Superior temporal gyrus (tissue), 1 donor: ENCODE results near the gene TSHZ2.

Experiments used
- DNase-seq: peaks from one replicate; pipeline ENCODE4 v3.0.0-alpha.2; 2016; ENCODE audit errors: extremely low spot score

The TSHZ2 gene

DNA sequence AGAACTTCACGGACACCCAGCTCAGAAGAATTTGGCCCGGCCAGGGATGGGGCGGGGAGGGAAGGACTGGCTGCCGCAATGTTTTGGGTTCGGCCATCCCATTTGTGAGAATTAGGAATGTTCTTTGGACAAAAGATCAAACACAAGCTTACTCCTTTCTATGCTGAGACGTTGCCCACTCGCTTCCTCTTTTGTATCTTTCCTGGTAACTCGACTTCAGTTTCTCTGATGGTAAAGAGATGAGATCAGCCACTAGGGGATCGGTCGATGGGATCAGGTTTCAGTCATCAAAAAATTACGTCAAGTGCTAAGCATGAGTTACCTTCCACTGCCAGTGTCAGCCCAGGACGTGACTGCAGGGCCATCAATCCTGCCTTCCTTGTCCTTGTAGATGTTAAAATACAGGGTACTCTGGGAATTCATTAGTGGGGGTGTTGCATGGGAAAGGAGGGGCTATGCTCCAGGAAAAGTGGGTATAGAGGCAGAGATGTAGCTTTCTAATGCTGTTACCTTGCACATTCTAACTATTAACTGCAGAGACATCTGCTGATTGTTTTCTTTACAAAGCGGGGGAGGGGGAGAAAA, 190.2 kb downstream of the TSHZ2 start:
- no peak for DNase-seq

DNA sequence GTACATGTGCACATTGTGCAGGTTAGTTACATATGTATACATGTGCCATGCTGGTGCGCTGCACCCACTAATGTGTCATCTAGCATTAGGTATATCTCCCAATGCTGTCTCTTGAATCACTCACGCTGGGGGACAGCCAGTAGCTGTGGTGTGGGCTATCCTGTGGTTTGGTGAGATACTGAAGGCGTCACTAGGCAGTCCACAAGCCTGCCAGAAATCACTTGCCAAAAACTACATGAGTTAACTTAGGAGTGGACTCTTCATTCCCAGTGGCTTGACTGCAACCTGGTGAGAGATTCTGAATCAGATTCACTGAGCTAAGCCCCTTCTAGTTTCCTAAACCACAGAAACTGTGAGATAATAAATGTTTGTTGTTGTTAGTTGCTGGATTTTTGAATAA, 191.3 kb downstream of the TSHZ2 start:
- DNase-seq: no peak

DNA sequence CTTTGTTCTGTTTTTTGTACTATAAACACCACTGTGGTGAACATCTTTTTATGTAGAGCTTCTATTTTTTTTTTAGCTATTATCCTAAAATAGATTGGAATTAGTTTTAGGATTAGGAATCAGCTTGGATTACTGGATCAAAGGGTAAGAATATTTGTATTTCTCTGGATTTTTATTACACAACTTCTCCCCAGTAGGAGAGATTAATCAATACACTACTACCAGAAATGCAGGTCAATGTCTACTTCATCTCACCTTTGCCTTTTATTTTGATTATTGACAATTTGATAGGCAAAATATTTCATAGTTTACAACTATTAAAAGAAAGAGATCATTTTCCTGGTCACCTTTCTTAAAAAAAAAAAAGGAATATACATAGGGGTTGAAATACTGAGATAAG, 191.9 kb downstream of the TSHZ2 start:
- no peak for DNase-seq

DNA sequence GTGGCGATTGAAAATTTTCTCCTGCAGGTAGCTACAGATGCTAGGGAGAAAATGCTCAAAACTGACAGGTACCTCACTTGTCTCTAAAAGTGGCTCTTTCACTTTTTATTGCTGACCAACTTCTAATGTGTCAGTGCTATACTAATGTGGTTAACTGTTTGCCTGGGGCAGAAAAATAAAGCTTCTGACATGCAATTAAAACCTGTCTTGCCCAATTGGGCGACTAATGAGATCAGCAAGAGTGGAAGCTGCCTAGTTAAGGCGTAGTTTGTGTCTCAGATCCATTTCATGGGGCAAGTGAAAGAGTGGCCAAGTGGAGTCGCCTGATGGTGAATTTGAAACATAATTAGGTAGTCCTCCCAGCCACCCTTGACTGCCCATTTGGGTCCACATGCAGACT, 193.3 kb downstream of the TSHZ2 start:
- DNase-seq: no peak

DNA sequence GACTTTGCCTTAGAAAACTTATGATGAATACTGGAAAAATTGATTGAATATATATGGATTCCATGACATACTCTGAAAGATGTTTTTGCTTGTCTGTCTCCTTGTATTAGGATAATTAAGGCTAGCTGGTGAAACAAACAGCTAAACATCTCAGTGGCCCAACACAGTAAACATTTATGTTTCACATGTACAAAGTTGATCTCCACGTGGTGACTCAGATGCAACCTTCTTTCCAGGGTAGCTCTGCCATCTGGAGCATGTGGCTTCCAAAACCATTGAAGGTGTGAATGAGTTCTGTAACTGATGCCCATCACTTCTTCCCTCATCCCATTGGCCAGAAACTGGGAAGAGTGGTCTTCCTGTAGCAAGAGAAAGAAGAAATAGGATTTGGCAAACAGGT, 196.3 kb downstream of the TSHZ2 start:
- no peak for DNase-seq

DNA sequence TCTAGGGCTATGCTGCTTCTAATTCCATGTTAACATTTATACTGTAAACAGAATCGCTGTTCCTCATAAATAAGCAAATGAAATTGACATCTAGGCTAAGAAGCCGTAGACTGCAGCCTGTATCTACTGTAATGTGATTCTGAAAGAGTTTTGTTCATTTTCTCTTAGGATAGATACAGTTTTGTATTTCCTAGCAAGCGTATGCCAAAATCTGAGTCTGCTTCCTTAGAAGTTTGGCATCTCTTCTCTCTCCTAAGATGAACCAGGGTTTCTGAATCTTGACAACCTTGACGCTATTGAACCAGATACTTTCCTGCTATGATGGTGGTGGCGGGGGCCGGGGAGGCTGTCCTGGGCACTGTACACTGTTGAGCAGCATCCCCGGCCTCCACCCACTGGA, 198.0 kb downstream of the TSHZ2 start:
- no peak for DNase-seq

DNA sequence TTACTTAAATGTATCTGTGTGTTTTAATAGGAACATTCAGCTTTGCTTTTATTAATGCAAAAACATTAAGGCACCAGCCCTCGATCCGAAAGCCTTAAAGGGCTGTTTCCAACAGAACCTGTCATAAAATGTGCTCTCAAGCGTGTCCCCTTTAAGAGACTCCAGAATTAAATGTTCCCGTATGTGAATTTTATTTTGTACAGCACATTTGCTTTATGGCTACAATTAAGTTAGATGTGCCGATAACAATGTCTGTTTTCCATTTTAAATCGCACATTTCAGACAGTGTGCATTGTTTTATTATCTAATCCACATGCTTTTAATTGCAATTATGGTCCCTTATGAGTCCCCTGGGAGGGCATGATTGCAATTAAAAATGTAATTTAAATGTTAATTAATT, 198.9 kb downstream of the TSHZ2 start:
- no peak for DNase-seq

DNA sequence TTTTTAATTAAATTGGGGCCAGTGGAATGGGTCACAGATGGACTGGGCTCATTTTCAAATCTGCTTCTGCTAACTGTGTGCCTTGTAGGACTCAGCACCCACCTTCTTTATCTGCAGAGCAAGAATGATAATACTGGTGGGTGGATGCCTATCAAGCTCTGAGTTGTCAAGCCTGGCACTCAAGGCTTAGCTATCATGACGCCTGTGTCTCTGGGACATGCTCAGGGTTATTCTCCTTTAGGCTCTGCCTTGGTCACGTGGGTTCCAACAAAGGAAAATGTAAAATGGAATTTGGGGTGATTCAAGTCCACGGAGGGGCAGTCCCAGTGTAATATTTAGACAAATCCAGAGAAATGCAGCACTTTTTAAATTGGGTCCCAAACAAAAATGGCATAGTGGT, 202.3 kb downstream of the TSHZ2 start:
- no peak for DNase-seq

DNA sequence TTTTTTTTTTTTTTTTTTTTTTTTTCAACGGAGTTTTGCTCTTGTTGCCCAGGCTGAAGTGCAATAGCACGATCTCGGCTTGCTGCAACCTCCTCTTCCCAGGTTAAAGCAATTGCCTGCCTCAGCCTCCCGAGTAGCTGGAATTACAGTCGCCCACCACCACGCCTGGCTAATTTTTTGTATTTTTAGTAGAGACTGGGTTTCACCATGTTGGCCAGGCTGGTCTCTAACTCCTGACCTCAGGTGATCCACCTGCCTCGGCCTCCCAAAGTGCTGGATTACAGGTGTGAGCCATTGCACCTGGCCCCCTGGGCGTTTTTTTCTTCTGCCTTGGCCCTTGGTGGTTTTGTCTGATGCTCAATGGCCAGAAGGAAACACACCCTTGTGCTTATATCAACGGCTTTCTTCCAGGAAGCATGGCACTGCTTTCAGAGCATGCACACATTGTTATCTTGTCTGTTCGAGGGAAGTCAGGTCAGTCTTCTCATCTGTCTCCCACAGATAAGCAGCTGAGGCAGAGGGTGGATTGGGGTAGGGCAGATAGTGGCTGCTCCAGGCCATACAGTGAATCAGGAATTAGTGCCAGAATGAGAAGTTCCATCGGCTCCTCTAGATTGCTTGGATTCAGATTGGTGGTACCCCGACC, 203.1 kb downstream of the TSHZ2 start:
- DNase-seq: no peak

DNA sequence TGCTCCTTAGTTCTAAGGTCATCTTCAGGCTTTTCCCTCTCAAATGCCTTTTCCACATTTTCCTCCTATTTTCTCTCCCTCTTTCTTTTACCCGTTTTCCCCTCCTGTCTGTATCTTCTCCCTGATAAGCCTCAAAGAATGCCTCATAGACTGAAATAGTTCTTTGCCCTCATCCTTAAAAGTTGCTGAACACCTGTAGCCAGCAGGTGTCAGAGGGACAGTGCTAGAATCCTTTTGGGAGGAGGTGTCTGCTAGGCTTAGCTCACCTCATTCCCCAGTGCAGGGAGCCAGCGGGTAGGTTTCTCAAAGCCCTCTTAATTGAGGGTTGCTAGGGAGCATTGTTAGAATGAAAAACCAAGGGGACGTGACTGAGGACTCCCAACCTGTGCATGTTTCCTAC, 204.0 kb downstream of the TSHZ2 start:
- no peak for DNase-seq

DNA sequence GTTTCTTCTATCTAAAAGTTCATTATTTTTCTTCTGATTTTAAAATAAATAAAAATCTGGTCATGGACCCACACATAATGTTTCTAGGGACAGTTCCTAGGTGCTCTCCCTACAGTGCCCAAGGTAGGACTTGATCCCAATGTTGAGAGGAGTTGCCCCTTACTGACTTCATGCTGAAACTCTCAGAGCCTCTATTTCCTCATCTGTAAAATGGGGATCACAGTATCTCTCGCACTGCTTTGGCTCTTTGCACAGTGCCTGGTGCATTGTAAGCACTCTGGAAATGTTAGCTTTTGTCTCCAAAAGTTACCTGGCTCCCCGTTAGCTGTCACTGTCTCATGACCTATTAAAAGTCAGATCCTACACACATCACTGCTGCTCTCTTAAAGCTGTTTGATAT, 205.5 kb downstream of the TSHZ2 start:
- no peak for DNase-seq

DNA sequence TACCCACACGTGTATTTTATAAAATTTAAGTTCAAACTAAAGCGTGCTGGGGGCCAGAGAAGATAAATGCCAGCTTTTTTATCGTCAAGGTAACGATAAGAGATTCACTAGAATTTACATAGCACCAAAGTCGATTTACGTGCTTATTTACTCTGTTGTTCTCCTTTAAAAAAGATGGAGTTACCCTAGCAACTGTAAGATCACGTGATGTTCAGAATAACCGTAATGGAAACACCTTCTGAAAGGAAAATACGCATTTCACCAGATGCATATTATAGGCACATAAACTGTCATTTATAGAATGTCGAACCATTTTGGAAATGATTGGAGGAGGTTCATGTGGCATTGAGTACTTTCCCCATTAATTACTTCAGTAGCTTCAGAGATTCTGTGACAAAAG, 207.6 kb downstream of the TSHZ2 start:
- DNase-seq: no peak

DNA sequence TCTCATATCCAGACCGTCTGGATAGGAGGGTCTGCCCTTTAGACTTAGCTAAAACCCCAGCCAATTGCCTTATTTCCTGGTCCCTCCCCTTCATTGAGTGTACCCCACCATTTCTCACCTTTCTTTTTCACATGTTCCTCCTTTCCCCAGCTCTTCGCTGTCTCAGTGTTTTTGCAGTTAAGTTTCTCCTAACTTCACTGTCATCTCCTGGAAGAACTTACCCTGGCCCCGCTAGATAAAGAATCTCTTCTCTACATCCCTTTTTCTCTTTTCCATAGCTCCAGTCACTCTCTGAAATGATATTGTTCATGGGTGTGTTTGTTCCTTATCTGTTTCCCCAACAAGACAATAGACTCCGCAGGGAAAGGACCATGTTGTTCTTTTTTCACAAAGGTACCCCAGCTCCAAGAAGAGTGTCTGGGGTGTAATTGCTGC, 208.8 kb downstream of the TSHZ2 start:
- DNase-seq: no peak

DNA sequence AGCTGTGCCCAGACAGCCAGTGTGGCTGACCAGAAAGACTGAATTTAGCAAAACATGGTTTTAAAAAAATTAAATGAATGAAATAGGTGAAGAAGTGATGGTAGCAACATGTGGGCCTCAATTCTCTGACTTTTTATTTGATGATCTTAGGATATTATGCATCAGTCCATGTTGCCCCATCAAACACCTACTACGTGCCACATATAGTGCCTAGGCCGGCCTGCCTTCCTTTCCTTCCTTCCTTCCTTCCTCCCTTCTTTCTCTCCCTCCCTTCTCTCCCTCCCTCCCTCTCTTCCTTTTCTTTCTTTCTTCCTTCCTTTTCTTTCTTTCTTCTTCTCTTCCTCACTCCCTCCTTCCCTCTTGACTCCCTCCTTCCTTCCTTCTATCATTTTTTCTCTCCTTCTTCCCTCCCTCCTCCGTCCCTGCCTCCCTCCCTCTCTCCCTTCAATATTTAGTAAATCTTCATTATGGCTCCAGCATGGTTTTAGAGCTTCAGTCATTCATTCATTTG, 209.8 kb downstream of the TSHZ2 start:
- DNase-seq: no peak

DNA sequence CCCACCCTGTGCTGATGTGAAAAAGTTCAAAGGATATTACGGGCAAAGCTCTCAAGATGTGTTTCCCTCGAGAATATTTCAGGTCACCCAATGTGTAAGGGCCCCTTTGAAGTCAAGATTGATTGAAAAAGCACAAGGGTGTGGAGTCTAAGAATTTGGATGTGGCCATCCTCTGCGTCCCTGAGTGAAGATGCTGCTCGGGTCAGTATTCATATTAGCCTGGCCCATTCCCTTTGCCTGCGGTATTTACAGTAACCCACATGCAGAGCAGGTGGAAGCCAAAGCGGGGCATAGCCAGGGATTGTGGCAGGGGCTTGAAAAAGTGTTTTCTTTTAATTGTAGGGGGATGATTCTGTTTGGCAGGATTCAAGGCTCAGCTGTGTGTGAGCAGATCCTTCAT, 211.0 kb downstream of the TSHZ2 start:
- DNase-seq: no peak

DNA sequence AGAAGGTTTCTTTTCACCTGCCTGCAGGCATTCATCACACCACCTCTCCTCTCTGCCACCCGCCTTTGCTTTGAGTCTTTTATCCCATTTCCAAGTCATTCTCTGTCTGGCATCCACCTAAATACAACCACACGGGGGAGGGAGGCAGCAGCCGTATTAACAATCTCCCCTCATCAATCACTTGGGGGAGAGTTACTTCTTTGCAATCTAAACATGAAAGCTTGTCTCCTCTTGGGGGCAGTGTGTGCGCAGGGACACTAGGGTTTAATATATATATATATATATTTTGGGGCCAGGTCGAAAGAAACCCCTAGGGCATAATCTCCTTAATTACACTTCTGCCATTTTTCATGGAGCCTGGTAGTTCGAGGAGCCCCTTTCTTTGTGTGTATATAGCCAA, 214.5 kb downstream of the TSHZ2 start:
- DNase-seq: no peak

DNA sequence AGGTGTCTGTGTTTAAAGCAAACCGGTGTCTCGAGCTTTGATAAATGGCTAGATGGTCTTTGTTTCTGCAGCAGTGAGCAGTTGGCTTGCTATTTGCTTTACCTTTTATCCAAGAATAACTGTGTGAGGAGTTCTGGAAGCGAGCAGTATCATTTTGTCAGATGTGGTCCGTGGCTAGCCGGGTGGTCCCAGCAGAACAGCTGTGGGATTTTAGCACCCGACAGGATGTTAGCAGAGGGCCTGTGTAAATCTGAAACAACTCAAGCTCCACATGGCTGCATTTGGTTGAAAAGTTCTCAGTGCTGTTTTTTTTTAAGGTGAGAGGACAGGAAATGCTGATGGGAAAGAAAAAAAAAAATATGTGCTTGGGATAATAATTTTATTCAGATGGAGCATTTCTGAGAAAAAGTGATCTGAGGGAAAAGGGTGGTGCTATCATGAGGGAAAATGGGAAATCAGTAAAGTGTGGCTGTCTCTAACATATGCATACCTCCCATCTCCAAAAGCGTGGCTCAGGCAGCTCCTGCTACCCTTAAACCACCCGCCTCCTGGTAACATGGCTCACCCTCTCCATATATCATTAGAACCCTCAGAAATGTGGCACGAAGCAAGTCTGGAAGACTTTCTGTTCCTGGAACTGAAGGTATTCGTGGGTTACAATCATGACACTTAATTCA, 215.4 kb downstream of the TSHZ2 start:
- no peak for DNase-seq

DNA sequence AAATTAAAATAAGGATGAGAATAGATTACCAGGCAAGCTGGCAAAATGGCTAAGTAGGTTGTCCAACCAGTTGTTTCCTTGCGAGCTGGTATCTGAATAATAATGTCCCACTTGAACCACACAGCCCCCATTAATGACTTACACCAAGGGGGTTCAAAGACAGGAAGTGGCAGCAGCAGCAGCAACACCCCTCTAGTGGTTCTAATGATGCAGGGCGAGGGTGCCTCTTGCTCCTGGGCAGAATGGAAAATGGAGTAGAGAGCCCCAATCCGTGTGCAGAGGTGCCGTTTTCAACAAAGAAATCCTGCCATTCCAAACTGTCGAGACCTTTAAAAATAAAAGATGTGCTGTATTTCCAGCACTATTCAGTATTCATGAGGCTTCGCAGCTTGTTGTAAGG, 218.1 kb downstream of the TSHZ2 start:
- DNase-seq: no peak

DNA sequence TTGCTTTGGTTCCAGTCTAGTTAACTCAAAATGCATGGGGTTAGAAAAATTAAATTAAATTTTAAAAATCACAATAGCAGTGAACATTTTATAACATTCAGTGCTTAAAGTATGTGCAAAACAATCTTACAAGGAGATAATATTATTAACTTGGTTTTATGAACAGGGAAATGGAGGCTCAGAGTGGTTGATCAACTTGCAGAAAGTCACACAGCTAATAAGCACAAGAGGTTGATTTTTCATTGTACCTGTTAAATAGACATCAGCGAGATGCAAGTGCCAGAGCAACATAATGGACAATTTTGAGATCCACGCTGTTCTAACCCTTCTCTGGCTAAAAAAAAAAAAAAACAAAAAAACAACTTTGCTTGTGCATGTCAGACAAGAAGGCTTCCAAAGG, 219.8 kb downstream of the TSHZ2 start:
- no peak for DNase-seq

DNA sequence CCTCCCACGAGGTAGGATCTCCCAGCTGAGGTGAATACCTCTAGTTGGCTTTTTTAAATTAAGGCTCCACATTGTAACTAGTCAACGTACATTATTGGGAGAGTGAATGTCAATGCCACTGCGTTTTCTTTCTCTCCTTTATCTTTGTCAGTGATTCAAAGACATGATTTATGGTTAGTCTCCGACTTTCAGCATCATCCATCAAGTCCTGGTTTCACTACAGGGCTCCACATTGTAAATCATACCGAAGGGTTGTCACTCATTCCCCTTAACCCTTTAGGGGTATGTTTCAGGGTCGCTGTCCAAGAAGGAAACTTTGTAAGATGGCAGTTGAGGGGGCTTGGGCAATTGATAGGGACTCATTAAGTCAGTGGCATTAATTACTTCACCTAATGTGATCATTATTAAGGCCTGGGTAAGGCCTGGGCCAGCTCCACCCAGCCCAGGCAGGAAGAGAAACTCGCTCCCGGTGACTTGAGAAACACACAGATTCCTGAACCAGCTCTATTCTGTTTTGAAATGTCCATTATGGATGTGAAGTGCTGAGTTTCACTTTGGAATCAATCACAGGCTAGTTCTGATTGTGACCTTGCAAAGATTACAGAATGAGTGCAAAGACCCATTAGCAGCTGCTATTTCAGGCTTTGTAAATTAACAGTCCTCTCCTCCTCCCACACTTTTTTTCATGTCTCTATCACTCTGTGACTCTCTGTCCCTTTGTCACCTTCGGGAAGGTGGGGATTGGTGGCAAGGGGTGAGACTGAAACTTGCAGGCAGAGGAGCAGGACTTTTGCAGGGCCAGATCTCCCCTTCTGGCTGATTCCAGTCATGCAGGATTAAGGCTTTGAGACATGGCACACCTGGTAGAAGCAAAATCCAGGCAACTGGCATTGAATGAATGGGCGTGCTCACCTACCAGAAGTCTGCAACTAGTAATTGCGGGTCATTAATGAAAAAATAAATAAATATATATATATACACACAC, 222.4 kb downstream of the TSHZ2 start:
- DNase-seq: no peak

DNA sequence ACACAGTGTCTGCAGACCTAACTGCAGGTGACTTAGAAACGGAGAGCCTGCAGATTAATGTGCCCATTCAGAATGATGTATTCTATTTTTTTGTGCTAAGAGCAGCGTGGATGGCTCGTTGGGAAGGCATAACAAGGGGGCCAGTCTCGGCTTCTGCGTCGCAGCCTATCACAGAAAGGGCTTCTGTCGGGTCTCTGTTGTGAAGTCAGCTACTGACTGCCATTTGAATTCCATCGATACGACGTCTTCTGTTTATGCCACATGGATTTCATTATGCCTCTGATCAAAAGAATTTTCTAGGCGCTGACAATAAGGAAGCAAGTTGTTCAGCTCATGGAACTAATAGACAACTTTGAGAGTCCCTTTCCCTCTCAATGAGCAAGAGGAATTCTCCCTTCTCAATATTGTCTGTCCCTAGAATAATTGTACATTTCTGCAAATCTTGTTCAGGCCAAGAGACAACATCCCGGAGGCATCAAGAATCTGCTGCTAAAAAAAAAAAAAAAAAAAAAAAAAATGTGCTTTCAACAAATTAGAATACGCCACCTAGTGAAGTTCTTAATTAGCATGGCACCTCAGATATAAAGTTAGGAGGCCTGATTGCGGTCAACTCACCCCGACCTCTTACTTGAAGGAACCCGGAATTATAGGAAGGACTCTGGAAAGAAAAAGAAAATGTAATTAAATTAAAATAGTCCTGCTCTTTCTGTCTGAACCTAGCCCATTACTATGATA, 223.9 kb downstream of the TSHZ2 start:
- DNase-seq: no peak
